GM21423 (cell line): ENCODE measurements around the gene VSTM1.
"Not testable (repeated sequence)": the region's sequence is repeated elsewhere in the genome, so short reads cannot be mapped to it uniquely, and the experiment has no call there.

Experiments
- ATAC-seq: cut with Tn5 transposase; IDR thresholded peaks from one replicate; pipeline ENCODE4 v1.9.1; 2021; ENCODE audit warnings: mild to moderate bottlenecking, moderate library complexity; ENCODE audit not compliant: unreplicated experiment

VSTM1 gene

GRCh38 chr19:54063350-54064116 lies at the start of gene VSTM1:
TSS of gene VSTM1 (minus strand) at chr19:54063897. CDS start at chr19:54063777, 120 bp downstream.
- no peak for ATAC-seq

GRCh38 chr19:54109651-54110050 lies 46.0 kb upstream of the VSTM1 start:
- ATAC-seq = no peak

GRCh38 chr19:54108496-54108895 lies 44.8 kb upstream of the VSTM1 start:
- no peak for ATAC-seq

GRCh38 chr19:54107876-54108490 lies 44.3 kb upstream of the VSTM1 start:
- ATAC-seq = no peak

- ATAC-seq = no peak
Measured at GRCh38 chr19:54106716-54107115, 43.0 kb upstream of the VSTM1 start.

- no peak for ATAC-seq
Measured at GRCh38 chr19:54105796-54106195, 42.1 kb upstream of the VSTM1 start.

GRCh38 chr19:54104998-54105715 lies 41.5 kb upstream of the VSTM1 start:
- no peak for ATAC-seq

- peak; percentile 97 for ATAC-seq
Measured at GRCh38 chr19:54102421-54103169, 38.9 kb upstream of the VSTM1 start, which contains the start of gene NDUFA3. TSS of gene NDUFA3 (plus strand) at chr19:54102855. CDS start at chr19:54102879, 24 bp downstream.

- ATAC-seq = no peak
Measured at GRCh38 chr19:54100561-54100960, 36.9 kb upstream of the VSTM1 start, which contains the start of gene OSCAR. TSS of gene OSCAR (minus strand) at chr19:54100803. CDS start at chr19:54100792, 11 bp downstream.

- not testable (repeated sequence) for ATAC-seq
Measured at GRCh38 chr19:54099903-54100255, 36.2 kb upstream of the VSTM1 start.

- ATAC-seq = no peak
Measured at GRCh38 chr19:54099190-54099902, 35.6 kb upstream of the VSTM1 start.

GRCh38 chr19:54096617-54097106 lies 33.0 kb upstream of the VSTM1 start:
- ATAC-seq = no peak

- ATAC-seq = not testable (repeated sequence)
Measured at GRCh38 chr19:54095859-54096616, 32.3 kb upstream of the VSTM1 start.

GRCh38 chr19:54095136-54095858 lies 31.6 kb upstream of the VSTM1 start:
- ATAC-seq = no peak

- no peak for ATAC-seq
Measured at GRCh38 chr19:54094426-54095000, 30.8 kb upstream of the VSTM1 start.

GRCh38 chr19:54084410-54084809 lies 20.7 kb upstream of the VSTM1 start:
- ATAC-seq = no peak

- no peak for ATAC-seq
Measured at GRCh38 chr19:54081032-54081431, 17.3 kb upstream of the VSTM1 start, which contains the start of gene TARM1. TSS of gene TARM1 (minus strand) at chr19:54081365. CDS start at chr19:54081340, 25 bp downstream.

- no peak for ATAC-seq
Measured at GRCh38 chr19:54077334-54077733, 13.6 kb upstream of the VSTM1 start.
